HepG2 (cell line): ENCODE data around the gene SLC13A5. TPM values are rescaled to one million over a fixed set of nuclear protein-coding genes. Genes with fewer than 3 reads are reported as not detected.

ENCODE experiments used
- GATAD2A ChIP-seq: IDR thresholded peaks from 2 replicates; pipeline ENCODE4 v1.6.1; 2016
- HOXA3 ChIP-seq: sonication (generic); formaldehyde crosslinking; IDR thresholded peaks from 2 replicates; pipeline ENCODE4 v1.5.0; 2020; ENCODE audit warnings: missing genetic modification reagents
- IRF2 ChIP-seq: IDR thresholded peaks from 2 replicates; pipeline ENCODE4 v1.6.1; 2018; ENCODE audit warnings: missing genetic modification reagents, missing compliant biosample characterization
- JDP2 ChIP-seq: sonication (generic); formaldehyde crosslinking; IDR thresholded peaks from 2 replicates; pipeline ENCODE4 v1.8.1; 2022; ENCODE audit warnings: missing genetic modification reagents, borderline replicate concordance
- KDM3A ChIP-seq: IDR thresholded peaks from 2 replicates; pipeline ENCODE4 v1.6.1; 2018; ENCODE audit warnings: low read depth, missing compliant biosample characterization
- KDM5A ChIP-seq: fragments of 200-600 bp; sonication (generic); IDR thresholded peaks from 2 replicates; pipeline ENCODE4 v1.7.0; 2018; ENCODE audit warnings: antibody characterized with exemption, mild to moderate bottlenecking, low read length, borderline replicate concordance
- RELA ChIP-seq: sonication (generic); formaldehyde crosslinking; IDR thresholded peaks from 2 replicates; pipeline ENCODE4 v1.4.0; 2020; ENCODE audit warnings: missing genetic modification reagents
- RFX1 ChIP-seq: fragments of 450-650 bp; IDR thresholded peaks from 2 replicates; pipeline ENCODE4 v1.6.1; 2017
- SP2 ChIP-seq: sonication (generic); formaldehyde crosslinking; IDR thresholded peaks from 2 replicates; pipeline ENCODE4 v1.5.1; 2020; ENCODE audit warnings: mild to moderate bottlenecking, missing genetic modification reagents
- SP5 ChIP-seq: IDR thresholded peaks from 2 replicates; pipeline ENCODE4 v1.6.1; 2016; ENCODE audit warnings: low read depth, borderline replicate concordance
- SPEN ChIP-seq: sonication (generic); formaldehyde crosslinking; IDR thresholded peaks from 2 replicates; pipeline ENCODE4 v1.5.1; 2020; ENCODE audit warnings: low read depth, mild to moderate bottlenecking, missing genetic modification reagents
- TFAP4 ChIP-seq: sonication (generic); IDR thresholded peaks from 2 replicates; pipeline ENCODE4 v1.6.1; 2016; ENCODE audit warnings: low read depth, borderline replicate concordance
- THAP7 ChIP-seq: sonication (generic); formaldehyde crosslinking; IDR thresholded peaks from 2 replicates; pipeline ENCODE4 v1.8.1; 2023; ENCODE audit warnings: mild to moderate bottlenecking, missing genetic modification reagents
- ZBTB44 ChIP-seq: sonication (generic); formaldehyde crosslinking; IDR thresholded peaks from 2 replicates; pipeline ENCODE4 v1.4.0; 2020; ENCODE audit warnings: missing genetic modification reagents
- ZNF101 ChIP-seq: sonication (generic); formaldehyde crosslinking; IDR thresholded peaks from 2 replicates; pipeline ENCODE4 v1.4.0; 2020; ENCODE audit warnings: mild to moderate bottlenecking, low read depth, missing genetic modification reagents, borderline replicate concordance
- ZNF468 ChIP-seq: sonication (generic); formaldehyde crosslinking; IDR thresholded peaks from 2 replicates; pipeline ENCODE4 v1.8.0; 2022; ENCODE audit warnings: mild to moderate bottlenecking, moderate library complexity, missing genetic modification reagents
- ZNF670 ChIP-seq: sonication (generic); formaldehyde crosslinking; IDR thresholded peaks from 2 replicates; pipeline ENCODE4 v1.8.0; 2022; ENCODE audit warnings: mild to moderate bottlenecking, missing genetic modification reagents, borderline replicate concordance
- ZNF746 ChIP-seq: sonication (generic); formaldehyde crosslinking; IDR thresholded peaks from 2 replicates; pipeline ENCODE4 v1.8.0; 2022; ENCODE audit warnings: mild to moderate bottlenecking, missing genetic modification reagents
- ZNF768 ChIP-seq: sonication (generic); formaldehyde crosslinking; IDR thresholded peaks from 2 replicates; pipeline ENCODE4 v1.4.0; 2020; ENCODE audit warnings: missing genetic modification reagents
- ZNF850 ChIP-seq: sonication (generic); formaldehyde crosslinking; conservative IDR thresholded peaks from 2 replicates; pipeline ENCODE4 v1.9.0; 2021; ENCODE audit warnings: mild to moderate bottlenecking, missing genetic modification reagents
- polyA plus RNA-seq, 8 experiments: library from polyadenylated mRNA; depleted of rRNA in 3 of 8; stranded (reverse) in 7 of 8; unstranded in 1 of 8; fragments of >200 nt; fragmentation: Illumina TruSeq in 4 of 8; extraction: Trizol in 4 of 8; gene quantifications; 2 replicates each; pipeline versions ENCODE4 v1.2.1 to v1.2.3, GENCODE V29; 2011 to 2016; ENCODE audit warnings: low read depth in 4 of 8, missing spikeins in 1 of 8, mixed read lengths in 1 of 8; ENCODE audit not compliant: insufficient read depth in 1 of 8
- total RNA-seq, 5 experiments: library from RNA; depleted of rRNA; stranded (reverse); fragments of >200 nt; fragmentation: Illumina TruSeq; extraction: Trizol; gene quantifications; 2 replicates each; pipeline ENCODE4 v1.2.3, GENCODE V29; 2016; ENCODE audit warnings: low read depth in 1 of 5
- TF ChIP-seq, protein P1 (sequence below): IDR thresholded peaks from 2 replicates; pipeline ENCODE4 v1.6.1; 2018; ENCODE audit warnings: missing genetic modification reagents, mild to moderate bottlenecking, missing compliant biosample characterization
- TF ChIP-seq, protein P2 (sequence below): IDR thresholded peaks from 2 replicates; pipeline ENCODE4 v1.6.1; 2016; ENCODE audit warnings: low read depth, control low read depth
- TF ChIP-seq, protein P3 (sequence below): sonication (generic); formaldehyde crosslinking; IDR thresholded peaks from 2 replicates; pipeline ENCODE4 v1.8.0; 2022; ENCODE audit warnings: mild to moderate bottlenecking, missing genetic modification reagents

SLC13A5 gene
- total and polyA plus RNA-seq, 2 of the 13 experiments (the other 11 are each of a cell fraction or from before 2014, with no cell fraction given): 42.8 to 310 TPM

DNA sequence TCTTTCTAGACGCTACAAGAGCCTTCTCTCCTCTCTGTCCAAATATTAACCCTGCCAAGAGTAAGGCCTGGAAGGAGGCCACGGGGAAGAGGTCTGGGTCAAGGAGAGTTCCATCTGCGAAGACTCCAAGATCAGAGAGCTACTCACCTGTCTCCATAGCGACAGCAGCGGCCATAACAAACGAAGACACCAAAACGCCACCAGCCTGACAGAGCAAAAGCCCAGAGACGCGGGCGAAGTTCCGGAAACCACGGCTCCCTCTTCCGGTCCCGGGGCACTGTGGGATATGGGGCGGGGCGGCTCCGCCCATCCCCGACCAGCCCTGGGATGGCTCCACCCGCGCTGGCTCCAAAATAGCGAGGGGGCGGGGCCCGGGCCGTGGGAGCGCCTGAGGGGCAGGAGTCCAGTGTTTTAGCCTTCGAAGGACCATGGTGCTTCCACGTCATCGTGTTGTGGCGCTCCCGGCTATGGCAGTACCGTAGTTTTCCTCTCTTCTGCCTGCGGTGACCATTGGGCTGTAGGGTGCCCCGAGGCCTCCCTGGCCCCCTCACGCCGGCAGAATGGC is 61.7 kb downstream of the SLC13A5 start, which contains the start of the genes C17orf100 and MED31 (continued):
- TF ChIP-seq SP5 (CRISPR knock-in tag) (peak; percentile 93), IRF2 (CRISPR knock-in tag) (0 out of 2 replicates have a peak, but pooled peaks have one; percentile 31), GATAD2A (peak; percentile 52; the same call in 1 of the 2 replicates), ZNF468 (CRISPR knock-in tag) (no peak), ZBTB44 (no peak), JDP2 (CRISPR knock-in tag) (no peak), KDM5A (no peak; the same call in 1 of the 2 replicates), ZNF101 (CRISPR knock-in tag) (no peak), ZNF768 (CRISPR knock-in tag) (no peak), RELA (CRISPR knock-in tag) (0 out of 2 replicates have a peak, but pooled peaks have one; percentile 18), ZNF670 (CRISPR knock-in tag) (0 out of 2 replicates have a peak, but pooled peaks have one; percentile 21), THAP7 (CRISPR knock-in tag) (0 out of 2 replicates have a peak, but pooled peaks have one; percentile 20), HOXA3 (CRISPR knock-in tag) (peak; percentile 65; the same call in 1 of the 2 replicates), ZNF746 (CRISPR knock-in tag) (no peak; the same call in 1 of the 2 replicates), TFAP4 (0 out of 2 replicates have a peak, but pooled peaks have one; percentile 5), SPEN (CRISPR knock-in tag) (peak; percentile 82; the same call in 1 of the 2 replicates), KDM3A (CRISPR knock-in tag) (no peak), RFX1 (peak; percentile 91), SP2 (CRISPR knock-in tag) (peak; percentile 60; the same call in 1 of the 2 replicates), ZNF850 (CRISPR knock-in tag) (no peak)
- TF ChIP-seq, protein P1, sequence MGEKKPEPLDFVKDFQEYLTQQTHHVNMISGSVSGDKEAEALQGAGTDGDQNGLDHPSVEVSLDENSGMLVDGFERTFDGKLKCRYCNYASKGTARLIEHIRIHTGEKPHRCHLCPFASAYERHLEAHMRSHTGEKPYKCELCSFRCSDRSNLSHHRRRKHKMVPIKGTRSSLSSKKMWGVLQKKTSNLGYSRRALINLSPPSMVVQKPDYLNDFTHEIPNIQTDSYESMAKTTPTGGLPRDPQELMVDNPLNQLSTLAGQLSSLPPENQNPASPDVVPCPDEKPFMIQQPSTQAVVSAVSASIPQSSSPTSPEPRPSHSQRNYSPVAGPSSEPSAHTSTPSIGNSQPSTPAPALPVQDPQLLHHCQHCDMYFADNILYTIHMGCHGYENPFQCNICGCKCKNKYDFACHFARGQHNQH (CRISPR knock-in tag): peak; percentile 85; the same call in 1 of the 2 replicates
- TF ChIP-seq, protein P2, sequence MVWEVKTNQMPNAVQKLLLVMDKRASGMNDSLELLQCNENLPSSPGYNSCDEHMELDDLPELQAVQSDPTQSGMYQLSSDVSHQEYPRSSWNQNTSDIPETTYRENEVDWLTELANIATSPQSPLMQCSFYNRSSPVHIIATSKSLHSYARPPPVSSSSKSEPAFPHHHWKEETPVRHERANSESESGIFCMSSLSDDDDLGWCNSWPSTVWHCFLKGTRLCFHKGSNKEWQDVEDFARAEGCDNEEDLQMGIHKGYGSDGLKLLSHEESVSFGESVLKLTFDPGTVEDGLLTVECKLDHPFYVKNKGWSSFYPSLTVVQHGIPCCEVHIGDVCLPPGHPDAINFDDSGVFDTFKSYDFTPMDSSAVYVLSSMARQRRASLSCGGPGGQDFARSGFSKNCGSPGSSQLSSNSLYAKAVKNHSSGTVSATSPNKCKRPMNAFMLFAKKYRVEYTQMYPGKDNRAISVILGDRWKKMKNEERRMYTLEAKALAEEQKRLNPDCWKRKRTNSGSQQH (CRISPR knock-in tag): 0 out of 2 replicates have a peak, but pooled peaks have one; percentile 38
- TF ChIP-seq, protein P3, sequence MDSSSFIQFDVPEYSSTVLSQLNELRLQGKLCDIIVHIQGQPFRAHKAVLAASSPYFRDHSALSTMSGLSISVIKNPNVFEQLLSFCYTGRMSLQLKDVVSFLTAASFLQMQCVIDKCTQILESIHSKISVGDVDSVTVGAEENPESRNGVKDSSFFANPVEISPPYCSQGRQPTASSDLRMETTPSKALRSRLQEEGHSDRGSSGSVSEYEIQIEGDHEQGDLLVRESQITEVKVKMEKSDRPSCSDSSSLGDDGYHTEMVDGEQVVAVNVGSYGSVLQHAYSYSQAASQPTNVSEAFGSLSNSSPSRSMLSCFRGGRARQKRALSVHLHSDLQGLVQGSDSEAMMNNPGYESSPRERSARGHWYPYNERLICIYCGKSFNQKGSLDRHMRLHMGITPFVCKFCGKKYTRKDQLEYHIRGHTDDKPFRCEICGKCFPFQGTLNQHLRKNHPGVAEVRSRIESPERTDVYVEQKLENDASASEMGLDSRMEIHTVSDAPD: peak; percentile 79; the same call in 1 of the 2 replicates
